Stimulated activated naive CD4-positive, alpha-beta T cell treated with Interleukin-2 at 50 U/mL for 16 hours (primary cell): Measurements from ENCODE around the gene HIVEP1.

Source experiments
- DNase-seq: peaks from one replicate; lab custom pipeline; 2025; lab: John Stamatoyannopoulos, UW

HIVEP1 gene

DNA sequence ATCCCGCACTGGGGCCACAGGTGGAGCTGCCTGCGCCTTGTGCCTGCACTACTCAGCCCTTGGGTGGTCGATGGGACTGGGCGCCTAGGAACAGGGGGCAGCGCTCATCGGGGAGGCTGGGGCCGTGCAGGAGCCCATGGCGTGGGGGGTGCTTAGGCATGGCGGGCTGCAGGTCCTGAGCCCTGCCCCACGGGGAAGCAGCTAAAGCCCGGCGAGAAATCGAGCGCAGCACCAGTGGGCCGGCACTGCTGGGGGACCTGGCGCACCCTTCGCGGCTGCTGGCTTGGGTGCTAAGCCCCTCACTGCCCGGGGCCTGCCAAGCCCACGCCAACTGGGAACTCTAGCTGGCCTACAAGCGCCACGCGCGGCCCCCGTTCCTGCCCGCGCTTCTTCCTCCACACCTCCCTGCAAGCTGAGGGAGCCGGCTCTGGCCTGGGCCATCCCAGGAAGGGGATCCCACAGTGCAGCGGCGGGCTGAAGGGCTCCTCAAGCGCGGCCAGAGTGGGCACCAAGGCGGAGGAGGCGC lies 5.8 kb downstream of the HIVEP1 start:
- no peak for DNase-seq

GRCh38 chr6:12020187-12020791 lies 8.2 kb downstream of the HIVEP1 start:
- DNase-seq = no peak

DNA sequence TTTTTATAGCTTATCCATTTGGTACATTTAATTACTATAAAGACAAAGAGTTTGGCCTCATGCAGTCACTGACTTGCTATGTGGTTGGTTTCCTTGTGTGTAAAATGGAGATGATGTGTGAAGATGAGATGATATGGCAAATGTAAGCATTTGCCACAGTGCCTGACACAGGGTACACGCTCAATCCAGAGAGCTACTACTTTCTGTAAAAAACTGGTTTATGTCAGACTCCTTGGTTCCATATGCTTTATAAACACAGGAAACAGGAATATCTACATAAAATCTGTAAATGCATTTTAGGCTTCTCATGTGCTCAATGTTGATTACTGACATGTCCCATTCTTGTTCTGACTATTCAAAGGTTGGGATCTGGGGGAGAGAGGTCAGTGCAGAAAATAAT lies 10.4 kb downstream of the HIVEP1 start:
- DNase-seq = no peak

DNA sequence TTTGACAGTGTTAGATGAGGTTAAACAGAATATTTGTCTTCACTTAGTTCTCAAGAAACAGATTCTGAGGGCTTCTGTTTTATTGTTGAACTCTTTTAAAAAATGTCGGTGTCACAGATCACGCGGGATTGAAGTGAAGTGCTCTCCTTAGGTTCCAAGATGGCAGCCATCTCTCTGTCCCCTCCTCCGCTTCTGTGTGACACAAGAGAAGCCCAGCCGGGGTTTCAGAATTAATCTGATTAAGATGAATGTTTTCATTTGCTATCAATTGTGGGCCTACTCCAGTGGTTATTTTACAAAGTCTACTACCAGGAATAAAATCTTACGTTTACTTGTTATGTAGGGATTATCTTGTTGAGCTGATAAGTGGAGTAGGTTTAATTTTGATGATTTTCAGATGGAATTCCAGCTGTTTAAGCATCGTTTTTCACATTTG lies 10.9 kb downstream of the HIVEP1 start:
- no peak for DNase-seq

GRCh38 chr6:12024216-12024615 lies 12.1 kb downstream of the HIVEP1 start:
- no peak for DNase-seq

DNA sequence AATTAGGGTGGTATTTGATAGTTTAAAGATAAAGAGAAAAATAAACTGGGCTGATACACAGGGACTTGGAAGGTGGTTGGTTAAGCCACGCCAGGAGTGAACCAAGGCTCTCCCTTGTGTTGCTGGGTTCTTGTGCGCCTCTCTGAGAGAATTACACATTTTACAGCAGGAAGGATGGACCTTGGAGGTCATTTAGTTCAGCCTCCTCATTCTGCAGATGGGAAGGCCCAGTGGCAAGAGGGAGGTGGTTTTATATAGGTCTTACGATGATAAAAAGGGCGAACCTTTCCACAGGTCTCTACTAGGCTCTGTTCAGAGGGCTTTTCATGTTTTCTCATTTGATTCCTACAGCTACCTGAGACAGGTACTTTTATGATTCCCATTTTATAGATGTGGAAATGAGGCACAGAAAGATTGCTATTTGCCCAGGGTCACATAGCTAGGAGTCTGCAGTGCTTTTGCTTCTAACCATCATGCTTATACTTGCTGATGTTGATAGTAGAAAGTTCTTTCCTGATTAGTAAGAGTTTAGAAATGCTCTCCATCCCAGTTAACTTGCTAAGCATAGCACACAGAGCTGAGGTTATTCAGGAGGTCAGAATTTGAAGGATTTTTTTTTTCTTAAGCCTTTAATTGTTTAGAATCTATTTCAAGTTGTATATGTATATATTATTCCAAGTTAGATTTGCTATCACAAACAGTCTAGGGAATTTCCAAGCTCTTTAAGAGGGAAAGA lies 12.8 kb downstream of the HIVEP1 start:
- DNase-seq = no peak

GRCh38 chr6:12026120-12026519 lies 14.0 kb downstream of the HIVEP1 start:
- DNase-seq = no peak

DNA sequence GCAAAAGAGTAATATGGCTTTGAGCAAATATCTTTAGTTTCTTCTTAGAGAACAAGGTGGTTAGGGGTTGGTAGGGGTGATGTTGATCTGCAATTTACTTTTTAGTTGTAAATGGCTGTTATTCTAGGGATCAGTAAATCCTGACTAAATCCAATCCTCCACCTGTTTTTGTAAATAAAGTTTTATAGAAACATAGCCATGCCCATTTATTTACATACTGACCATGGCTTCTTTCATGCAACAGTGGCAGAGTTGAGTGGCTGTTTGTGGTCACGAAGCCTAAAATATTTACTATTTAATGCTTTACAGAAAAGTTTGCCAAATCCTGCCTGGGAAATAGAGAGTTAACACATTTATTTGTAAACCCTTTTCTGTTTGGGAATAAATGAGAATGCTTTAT lies 14.7 kb downstream of the HIVEP1 start:
- no peak for DNase-seq

- DNase-seq = no peak
Observed at GRCh38 chr6:12028213-12028612, 16.1 kb downstream of the HIVEP1 start.

DNA sequence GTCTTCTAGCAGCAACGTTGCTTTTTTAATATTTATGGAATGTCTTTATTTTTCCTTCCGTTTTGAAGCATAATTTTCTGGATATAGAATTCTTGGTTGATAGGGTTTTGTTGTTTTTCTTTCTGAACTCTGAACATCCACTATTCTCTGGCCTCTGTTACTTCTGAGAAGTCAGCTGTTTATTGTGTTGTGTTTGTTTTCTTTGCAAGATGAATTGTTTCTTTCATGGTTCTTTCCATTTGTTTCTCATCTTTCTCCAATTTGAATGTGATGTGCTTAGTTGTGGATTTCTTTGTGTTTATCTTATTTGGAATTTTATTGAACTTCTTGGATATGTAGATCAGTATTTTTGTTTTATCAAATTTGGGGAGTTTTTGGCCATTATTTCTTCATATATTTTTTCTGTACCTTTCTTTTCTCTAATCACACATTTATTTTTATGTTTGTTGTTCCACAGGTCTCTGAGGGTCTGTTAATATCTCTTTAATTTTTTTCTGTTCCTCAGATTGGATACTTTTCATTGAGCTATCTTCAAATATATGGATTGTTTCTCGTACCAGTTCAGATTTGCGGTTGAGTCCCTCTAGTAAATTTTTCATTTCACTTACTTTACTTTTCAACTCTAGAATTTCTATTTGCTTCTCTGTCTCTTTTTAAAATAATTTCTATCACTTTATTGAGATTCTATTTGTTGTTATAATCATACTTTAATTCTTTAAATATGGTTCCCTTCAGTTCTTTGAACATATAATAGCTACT lies 18.0 kb downstream of the HIVEP1 start:
- no peak for DNase-seq

DNA sequence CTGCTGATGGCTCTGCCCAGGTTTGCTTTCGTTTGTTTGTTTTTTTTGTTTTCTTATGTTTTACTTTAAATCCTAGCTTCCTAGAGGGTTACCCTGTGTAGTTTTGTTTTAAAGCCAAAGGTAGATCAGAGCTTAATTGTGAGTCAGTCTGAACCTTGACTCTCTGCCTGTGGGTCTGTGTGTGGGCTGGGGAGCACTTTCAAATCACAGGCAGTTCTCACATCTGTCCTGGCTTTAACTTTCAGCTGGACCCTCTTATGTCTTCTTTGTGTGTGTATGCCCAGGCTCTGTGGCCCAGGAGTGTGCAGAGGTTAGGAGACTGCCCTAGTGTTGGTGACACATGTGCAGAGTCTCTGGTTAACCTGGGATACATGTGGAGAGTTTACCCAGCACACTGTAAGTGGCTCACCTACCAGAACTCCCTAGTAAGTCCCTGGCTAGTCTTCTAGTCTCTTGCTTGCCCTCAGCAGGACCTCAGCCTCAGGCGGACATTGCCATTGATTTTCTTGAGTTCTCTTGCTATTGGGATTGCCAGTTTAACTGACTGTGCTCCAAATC lies 19.0 kb downstream of the HIVEP1 start:
- no peak for DNase-seq

- no peak for DNase-seq
Observed at GRCh38 chr6:12032783-12033573, 20.9 kb downstream of the HIVEP1 start.

DNA sequence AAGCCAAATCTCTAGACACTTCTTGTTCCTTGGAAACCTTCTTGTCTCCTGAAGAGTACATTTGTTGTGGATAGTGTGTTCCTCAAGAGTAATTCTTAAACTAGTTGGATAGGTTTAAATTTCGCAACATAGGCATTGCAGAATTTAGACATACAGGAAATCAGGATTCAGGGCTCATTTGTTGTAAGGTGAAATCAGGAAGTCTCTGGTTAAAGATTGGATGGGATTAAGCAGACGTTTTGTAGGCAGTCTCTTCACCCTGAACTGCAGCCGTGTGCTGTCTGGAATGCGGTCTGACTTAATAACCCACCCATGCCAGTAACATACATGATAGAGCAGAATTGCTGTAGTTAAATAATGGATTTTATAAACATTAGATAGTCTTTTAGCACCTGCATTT lies 21.7 kb downstream of the HIVEP1 start:
- DNase-seq = no peak

DNA sequence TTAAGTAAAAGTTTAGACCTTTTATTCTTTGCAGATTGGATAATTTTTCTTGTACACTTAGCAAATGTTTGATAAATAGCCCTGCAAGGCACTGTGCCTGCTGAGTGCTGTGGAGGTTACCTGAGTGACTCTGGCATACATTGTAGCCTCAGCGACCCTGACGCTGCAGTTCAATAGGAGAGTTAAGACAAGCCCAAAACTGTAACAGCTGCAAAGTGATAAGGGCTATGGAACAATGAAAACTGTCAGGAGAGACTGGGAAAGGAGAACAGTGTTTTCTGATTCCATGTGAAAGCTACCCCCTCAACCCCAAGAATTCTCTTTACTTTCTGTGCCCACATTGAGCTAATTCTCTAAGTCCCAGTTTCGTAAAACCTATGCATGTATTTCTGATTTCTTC lies 22.2 kb downstream of the HIVEP1 start:
- DNase-seq = no peak

DNA sequence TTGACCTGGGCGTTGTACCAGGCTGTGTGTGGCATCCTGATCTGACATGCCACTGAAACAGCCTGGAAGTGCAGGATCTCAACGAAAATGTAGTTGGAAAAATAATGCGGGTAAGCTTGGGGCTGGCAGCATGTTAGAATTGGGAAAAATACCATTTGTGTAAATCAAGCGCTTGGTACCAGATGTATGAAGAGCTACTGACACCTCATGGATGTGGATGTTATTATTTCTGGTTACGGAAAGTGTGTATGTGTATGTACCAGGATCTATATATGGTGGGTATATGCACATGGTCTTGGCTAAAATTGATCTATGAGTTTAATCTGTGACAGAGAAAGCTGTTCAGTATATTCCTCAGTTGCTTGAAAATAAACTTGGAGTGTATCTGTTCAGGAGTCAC lies 22.7 kb downstream of the HIVEP1 start:
- DNase-seq = no peak

GRCh38 chr6:12036766-12037165 lies 24.7 kb downstream of the HIVEP1 start:
- DNase-seq = no peak

DNA sequence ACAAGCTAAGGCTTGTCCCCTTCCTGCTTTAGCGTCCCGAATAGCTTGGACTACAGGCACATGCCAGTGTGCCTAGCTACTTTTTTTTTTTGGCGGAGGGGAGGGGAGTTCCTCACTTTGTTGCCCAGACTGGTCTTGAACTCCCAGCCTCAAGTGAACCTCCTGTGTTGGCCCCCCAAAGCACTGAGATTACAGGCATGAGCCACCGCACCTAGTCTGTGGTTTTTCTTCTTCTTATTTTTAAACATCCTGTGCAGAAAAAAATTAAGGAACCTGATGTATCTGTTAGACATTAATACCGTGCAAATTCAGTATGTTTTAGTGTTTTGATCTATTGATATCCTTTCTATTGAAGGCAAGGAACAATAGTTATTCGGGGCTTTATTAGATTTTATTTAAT lies 25.7 kb downstream of the HIVEP1 start:
- no peak for DNase-seq

- DNase-seq = no peak
Observed at GRCh38 chr6:12039540-12040459, 27.7 kb downstream of the HIVEP1 start.

GRCh38 chr6:12047304-12047703 lies 35.2 kb downstream of the HIVEP1 start:
- DNase-seq = no peak

DNA sequence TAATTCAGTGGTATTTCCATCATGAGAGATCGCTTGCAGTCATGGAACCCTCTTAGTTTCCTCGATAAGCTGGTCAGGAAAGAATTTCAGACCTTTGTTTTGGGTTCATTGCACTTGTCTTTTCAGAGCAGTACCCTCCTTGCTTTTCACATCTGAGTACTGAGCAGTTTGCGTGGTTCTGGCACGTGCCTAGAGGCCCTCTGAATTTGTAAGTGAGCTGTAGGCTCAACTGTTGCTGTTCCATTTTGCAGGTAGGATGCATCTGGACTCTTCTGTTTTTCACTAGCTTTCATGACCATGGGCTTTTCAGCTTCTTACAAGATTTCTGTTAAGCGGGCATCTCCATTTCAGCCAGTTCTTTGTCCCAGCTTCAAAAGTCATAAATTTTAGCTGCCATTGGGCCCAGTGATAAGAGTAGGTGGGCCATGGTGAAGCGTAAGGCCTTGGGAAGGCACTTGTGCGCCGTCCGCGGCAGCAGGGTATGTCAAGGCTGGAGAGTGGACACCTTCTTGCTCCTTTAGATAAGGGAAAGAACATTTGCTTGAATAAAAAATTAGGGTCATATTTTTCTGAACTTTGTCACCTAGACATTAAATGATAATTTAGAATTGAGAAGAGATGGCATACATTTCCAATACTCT lies 35.8 kb downstream of the HIVEP1 start:
- DNase-seq = no peak
